BLaER1 treated with 17β-estradiol and CSF1 and Interleukin-3, amounts not matched to agents 10 nM and 100 nM (cell line): ENCODE measurements around the gene KIRREL2.
A peak's percentile ranks its signal among the peaks of the same experiment; 100 is the strongest.

ENCODE experiments used
- H3K27ac ChIP-seq, 11 experiments: shearing (Covaris generic); formaldehyde crosslinking; 2 replicates each; pipeline ENCODE4 v1.8.1; 2022
- H3K27me3 ChIP-seq, 11 experiments: shearing (Covaris generic); formaldehyde crosslinking; 2 replicates each; pipeline ENCODE4 v1.8.1; 2022
- H3K36me3 ChIP-seq, 11 experiments: shearing (Covaris generic); formaldehyde crosslinking; 2 replicates each; pipeline ENCODE4 v1.8.1; 2022
- H3K4me1 ChIP-seq, 10 experiments: shearing (Covaris generic); formaldehyde crosslinking; 2 replicates each; pipeline ENCODE4 v1.8.1; 2022
- H3K4me2 ChIP-seq, 11 experiments: shearing (Covaris generic); formaldehyde crosslinking; 2 replicates each; pipeline ENCODE4 v1.8.1; 2022
- H3K4me3 ChIP-seq, 10 experiments: shearing (Covaris generic); formaldehyde crosslinking; 2 replicates each; pipeline ENCODE4 v1.8.1; 2022
- H3K9ac ChIP-seq, 11 experiments: shearing (Covaris generic); formaldehyde crosslinking; 2 replicates each; pipeline ENCODE4 v1.8.1; 2022
- H3K9me3 ChIP-seq, 11 experiments: shearing (Covaris generic); formaldehyde crosslinking; replicated peaks in 1 of 11; 2 replicates each; pipeline ENCODE4 v1.8.1; 2022
- H4K20me1 ChIP-seq, 11 experiments: shearing (Covaris generic); formaldehyde crosslinking; 2 replicates each; pipeline ENCODE4 v1.8.1; 2022
- Cebpa-rat ChIP-seq, 11 experiments: shearing (Covaris generic); IDR thresholded peaks; 2 replicates each; pipeline ENCODE4 v1.8.1; 2022

The KIRREL2 gene

DNA sequence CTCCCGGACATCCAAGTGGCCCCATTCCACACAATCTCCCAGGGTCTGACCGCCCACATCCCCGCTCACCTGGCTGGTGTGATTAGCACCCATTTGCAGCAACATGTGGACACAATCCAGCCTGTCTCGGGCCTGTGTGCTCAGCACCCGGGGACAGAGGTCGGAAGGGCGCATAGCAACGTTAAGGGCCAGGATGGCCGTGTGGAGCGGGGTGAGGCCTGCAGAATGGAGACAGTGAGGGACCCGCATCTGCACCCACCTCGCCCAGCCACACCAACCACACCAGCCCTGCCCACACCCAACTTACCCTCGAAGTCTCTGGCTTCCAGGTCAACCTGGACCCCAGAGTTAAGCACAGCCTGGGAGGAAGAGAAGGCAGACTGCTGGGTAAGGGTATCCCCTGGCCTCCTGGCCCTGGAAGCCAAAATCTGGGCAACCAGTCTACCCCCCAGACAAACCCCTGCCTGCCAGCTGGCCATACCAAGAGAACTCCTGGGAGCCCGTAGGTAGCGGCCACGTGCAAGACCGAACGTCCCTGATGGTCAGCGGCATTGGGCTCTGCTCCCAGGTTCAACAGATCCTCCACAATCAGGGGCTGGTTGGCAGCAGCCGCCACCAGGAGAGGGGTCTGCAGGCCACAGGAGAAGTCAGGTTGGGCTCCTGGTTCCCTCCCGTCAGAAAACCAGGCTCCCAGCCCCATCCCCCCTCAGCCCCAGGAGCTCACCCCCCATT, 39.4 kb downstream of the KIRREL2 start:
- H4K20me1 ChIP-seq, result peaks cover 0 to 86% (median 72%) of the 10 kb centered on the region in 11 experiments; a peak in 17 of 22 replicates
- no peak for TF ChIP-seq Cebpa-rat (IDR thresholded peaks at IDR 0.05)
- peaks cover 18 to 60% (median 32%) of the 10 kb centered on the region in 10 experiments for H3K4me1 ChIP-seq
- no peak overlapping the region; a peak in 1 of 22 replicates for H3K27ac ChIP-seq
- H3K9ac ChIP-seq, result peak overlapping the region in 5 of 11 experiments; percentile 23 to 90 (median 53); a peak in 7 of 22 replicates
- no peaks in the 10 kb centered on the region for H3K9me3 ChIP-seq
- H3K4me3 ChIP-seq, result peak overlapping the region in 4 of 10 experiments; percentile 11 to 94 (median 86); a peak in 5 of 20 replicates
- no peaks in the 10 kb centered on the region for H3K27me3 ChIP-seq
- H3K36me3 ChIP-seq, result peaks cover 59 to 82% (median 76%) of the 10 kb centered on the region in 11 experiments
- peak overlapping the region in 5 of 11 experiments; percentile 28 to 100 (median 89); a peak in 8 of 22 replicates for H3K4me2 ChIP-seq

GRCh38 chr19:35896643-35897040, 39.9 kb downstream of the KIRREL2 start:
- H3K4me2 ChIP-seq, result peak overlapping the region in 5 of 11 experiments; percentile 89 to 100 (median 97); a peak in 9 of 22 replicates
- no peak for TF ChIP-seq Cebpa-rat (IDR thresholded peaks at IDR 0.05)
- H3K9ac ChIP-seq, result peak overlapping the region in 7 of 11 experiments; percentile 0 to 92 (median 88); a peak in 8 of 22 replicates
- peaks cover 24 to 65% (median 37%) of the 10 kb centered on the region in 10 experiments for H3K4me1 ChIP-seq
- peak overlapping the region in 2 of 11 experiments; percentile 29 to 98; a peak in 1 of 22 replicates for H3K27ac ChIP-seq
- H3K27me3 ChIP-seq, result no peaks in the 10 kb centered on the region
- peaks cover 56 to 76% (median 71%) of the 10 kb centered on the region in 11 experiments for H3K36me3 ChIP-seq
- H3K4me3 ChIP-seq, result peak overlapping the region in 4 of 10 experiments; percentile 86 to 94 (median 90); a peak in 7 of 20 replicates
- no peaks in the 10 kb centered on the region for H3K9me3 ChIP-seq
- H4K20me1 ChIP-seq, result peaks cover 0 to 80% (median 68%) of the 10 kb centered on the region in 11 experiments; a peak in 17 of 22 replicates

DNA sequence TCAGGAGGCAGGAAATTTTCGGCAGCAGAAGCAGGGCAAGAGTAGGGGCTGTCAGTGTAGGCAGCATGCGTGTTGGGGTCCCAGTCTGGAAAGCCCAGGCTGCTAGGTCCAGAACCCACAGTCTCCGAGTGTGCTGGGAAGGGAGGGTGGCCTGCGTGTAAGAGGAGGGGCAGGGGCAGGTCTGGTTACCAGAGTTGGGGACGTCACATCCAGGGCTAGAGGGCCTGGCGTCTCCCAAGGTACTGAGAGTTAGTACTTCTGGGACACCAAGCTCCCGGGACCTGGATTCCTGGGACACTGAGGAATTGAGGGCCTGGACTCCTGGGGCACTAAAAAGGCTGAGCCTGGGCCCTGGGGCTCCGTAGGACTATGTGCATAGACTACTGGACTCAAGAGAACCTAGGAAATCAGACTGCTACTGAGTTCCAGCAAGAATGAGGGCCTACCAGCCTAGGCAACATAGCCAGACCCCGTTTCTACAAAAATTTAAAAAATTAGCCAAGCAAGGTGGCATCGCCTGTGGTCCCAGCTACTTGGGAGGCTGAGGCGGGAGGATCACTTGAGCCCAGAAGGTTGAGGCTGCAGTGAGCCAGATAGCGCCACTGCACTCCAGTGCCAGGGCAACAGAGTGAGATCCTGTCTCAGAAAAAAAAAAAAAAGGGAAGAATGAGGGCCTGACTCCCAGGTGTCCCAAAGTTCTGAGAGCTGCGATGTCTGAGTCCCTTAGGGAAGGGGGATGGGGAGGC, 41.2 kb downstream of the KIRREL2 start:
- Histone ChIP-seq H3K4me1 (peaks cover 36 to 72% (median 50%) of the 10 kb centered on the region in 10 experiments), H3K9me3 (no peaks in the 10 kb centered on the region), H3K27me3 (no peaks in the 10 kb centered on the region), H3K4me3 (peak overlapping the region; percentile 78 to 95 (median 86)), H4K20me1 (peaks cover 0 to 68% (median 57%) of the 10 kb centered on the region in 11 experiments; a peak in 17 of 22 replicates), H3K9ac (peak overlapping the region; percentile 85 to 92 (median 90)), H3K4me2 (peak overlapping the region; percentile 89 to 100 (median 97)), H3K36me3 (peaks cover 44 to 64% (median 58%) of the 10 kb centered on the region in 11 experiments), H3K27ac (peak overlapping the region; percentile 85 to 99 (median 96); a peak in 21 of 22 replicates)
- TF ChIP-seq Cebpa-rat (IDR thresholded peaks at IDR 0.05), result no peak

DNA sequence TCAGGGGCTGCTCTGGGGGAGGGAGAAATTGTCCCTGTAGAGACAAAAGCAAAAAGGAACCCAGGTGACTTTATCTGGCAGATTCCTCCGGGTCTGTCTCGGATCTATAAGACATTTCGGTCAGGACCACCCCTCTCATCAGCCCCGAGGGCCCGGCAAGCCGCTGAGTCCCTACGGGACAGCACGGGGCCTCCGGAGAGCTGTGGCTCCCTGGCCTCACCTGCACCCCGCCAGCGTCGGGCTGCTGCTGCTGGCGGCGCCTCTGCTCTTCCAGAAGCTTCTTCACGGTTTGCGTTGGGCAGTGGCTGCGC, 41.7 kb downstream of the KIRREL2 start:
- Histone ChIP-seq H4K20me1 (peaks cover 0 to 62% (median 52%) of the 10 kb centered on the region in 11 experiments; a peak in 17 of 22 replicates), H3K9ac (peak overlapping the region; percentile 85 to 92 (median 90)), H3K27me3 (no peaks in the 10 kb centered on the region), H3K4me3 (peak overlapping the region; percentile 78 to 95 (median 86)), H3K4me1 (peaks cover 42 to 75% (median 56%) of the 10 kb centered on the region in 10 experiments), H3K36me3 (peaks cover 38 to 58% (median 53%) of the 10 kb centered on the region in 11 experiments), H3K9me3 (no peaks in the 10 kb centered on the region), H3K4me2 (peak overlapping the region; percentile 89 to 100 (median 97)), H3K27ac (peak overlapping the region; percentile 85 to 99 (median 96))
- no peak for TF ChIP-seq Cebpa-rat (IDR thresholded peaks at IDR 0.05)

DNA sequence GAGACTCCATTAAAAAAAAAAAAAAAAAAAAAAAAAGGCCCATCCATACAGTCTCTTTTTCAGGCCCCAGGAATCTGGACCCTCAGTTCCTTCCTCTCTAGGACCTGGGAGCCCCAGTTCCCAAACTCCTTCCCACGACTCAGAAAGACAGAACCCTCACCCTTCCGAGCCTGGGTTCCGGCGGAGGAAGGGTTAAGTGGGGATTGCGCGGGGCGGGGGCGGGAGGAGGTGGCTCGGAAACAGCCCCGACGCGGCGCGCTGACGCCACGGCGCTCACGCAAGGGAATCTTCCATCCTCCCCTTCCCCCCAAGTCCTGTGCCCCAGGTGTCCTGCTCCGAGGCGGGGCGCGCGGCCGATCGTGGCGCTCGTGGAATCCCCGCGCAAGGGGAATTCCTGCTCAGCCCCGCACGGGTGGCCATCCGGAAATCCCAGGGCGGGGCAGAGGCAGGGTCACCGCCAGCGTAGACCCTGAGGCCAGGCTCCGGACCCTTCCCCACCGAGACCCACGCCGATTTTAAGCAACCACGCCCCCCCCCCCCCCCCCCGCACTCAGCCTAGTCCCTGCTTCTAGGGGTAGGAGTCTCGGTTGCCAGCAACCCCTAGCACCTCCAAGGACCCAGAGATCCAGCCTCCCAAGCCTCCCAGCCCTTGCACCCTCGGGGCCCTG, 43.0 kb downstream of the KIRREL2 start:
- Histone ChIP-seq H4K20me1 (peaks cover 0 to 50% (median 39%) of the 10 kb centered on the region in 11 experiments; a peak in 17 of 22 replicates), H3K27ac (peak overlapping the region; percentile 85 to 99 (median 96)), H3K4me3 (peak overlapping the region; percentile 78 to 95 (median 86)), H3K4me2 (peak overlapping the region; percentile 89 to 100 (median 99)), H3K36me3 (peaks cover 27 to 52% (median 40%) of the 10 kb centered on the region in 11 experiments), H3K9ac (peak overlapping the region; percentile 85 to 92 (median 90)), H3K27me3 (no peaks in the 10 kb centered on the region), H3K4me1 (peaks cover 53 to 76% (median 66%) of the 10 kb centered on the region in 10 experiments), H3K9me3 (no peaks in the 10 kb centered on the region)
- no peak for TF ChIP-seq Cebpa-rat (IDR thresholded peaks at IDR 0.05)

DNA sequence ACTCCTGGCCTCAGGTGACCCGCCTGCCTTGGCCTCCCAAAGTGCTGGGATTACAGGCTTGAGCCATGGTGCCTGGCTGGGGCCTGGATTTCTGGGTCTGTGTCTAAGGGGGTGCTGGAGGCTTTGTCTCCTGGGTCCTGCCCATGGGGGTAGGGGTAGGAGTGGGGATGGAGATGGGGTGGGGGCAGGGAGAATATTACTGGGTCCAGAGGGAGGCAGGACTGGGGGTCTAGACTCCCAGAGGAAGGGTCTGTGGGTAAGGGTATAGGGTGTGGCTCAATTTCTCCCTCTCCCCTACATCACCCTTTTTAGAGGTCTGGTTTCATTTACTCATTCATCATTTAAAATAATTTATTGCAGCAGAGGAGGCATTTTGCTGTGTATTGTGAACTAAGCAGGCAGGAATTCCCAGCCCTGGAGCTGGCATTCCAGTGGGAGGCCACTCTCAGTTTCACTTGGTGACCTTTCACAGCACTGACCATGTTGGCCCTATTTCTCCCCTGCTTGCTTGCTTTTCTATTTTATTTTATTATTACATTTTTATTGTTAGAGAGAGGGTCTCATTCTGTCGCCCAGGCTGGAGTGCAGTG, 44.4 kb downstream of the KIRREL2 start:
- Histone ChIP-seq H3K4me1 (peaks cover 67 to 80% (median 75%) of the 10 kb centered on the region in 10 experiments), H3K4me2 (peak overlapping the region; percentile 89 to 100 (median 99)), H3K27ac (peak overlapping the region; percentile 85 to 99 (median 96)), H3K4me3 (peak overlapping the region; percentile 78 to 95 (median 86); a peak in 18 of 20 replicates), H3K9ac (peak overlapping the region; percentile 85 to 92 (median 90)), H3K36me3 (peaks cover 13 to 50% (median 26%) of the 10 kb centered on the region in 11 experiments), H3K27me3 (no peaks in the 10 kb centered on the region), H3K9me3 (no peaks in the 10 kb centered on the region), H4K20me1 (peaks cover 0 to 35% (median 26%) of the 10 kb centered on the region in 11 experiments; a peak in 17 of 22 replicates)
- no peak for TF ChIP-seq Cebpa-rat (IDR thresholded peaks at IDR 0.05)

- peaks cover 71 to 84% (median 77%) of the 10 kb centered on the region in 10 experiments for H3K4me1 ChIP-seq
- H3K9ac ChIP-seq, result peak within 1 kb of the TSS; percentile 85 to 92 (median 90)
- H3K4me3 ChIP-seq, result peak within 1 kb of the TSS; percentile 43 to 95 (median 86)
- no peaks in the 10 kb centered on the region for H3K27me3 ChIP-seq
- H3K4me2 ChIP-seq, result peak within 1 kb of the TSS; percentile 89 to 100 (median 99)
- TF ChIP-seq Cebpa-rat (IDR thresholded peaks at IDR 0.05), result no peak
- H4K20me1 ChIP-seq, result peaks cover 0 to 26% (median 17%) of the 10 kb centered on the region in 11 experiments; a peak in 16 of 22 replicates
- H3K36me3 ChIP-seq, result peaks cover 4 to 50% (median 17%) of the 10 kb centered on the region in 11 experiments
- H3K27ac ChIP-seq, result peak within 1 kb of the TSS; percentile 85 to 99 (median 96)
- no peaks in the 10 kb centered on the region for H3K9me3 ChIP-seq
Observed at GRCh38 chr19:35901854-35902661, 45.3 kb downstream of the KIRREL2 start, which contains the start of gene HCST. TSS of gene HCST (plus strand) at chr19:35902529. CDS start at chr19:35902594, 65 bp downstream.
